ENCODE measurements around the gene PROB1. TPM values are rescaled to one million over a fixed set of nuclear protein-coding genes. Genes with fewer than 3 reads are reported as not detected.
"Not testable (repeated sequence)": the region's sequence is repeated elsewhere in the genome, so short reads cannot be mapped to it uniquely, and the experiment has no call there.

The PROB1 gene
- total RNA-seq (2014; rRNA removed; shearing (Covaris generic)) = 1.4 and 1.7 TPM in 2 replicates

- Histone ChIP-seq H3K27me3 (ENCODE audit: control insufficient read depth, insufficient read depth, low read length) (peaks cover 31% of the 10 kb centered on the region), H3K36me3 (replicated peaks; ENCODE audit: control insufficient read depth, insufficient read depth, low read length) (peaks cover 2% of the 10 kb centered on the region; the same call in 1 of the 2 replicates), H3K4me3 (ENCODE audit: insufficient read depth, low read depth, low read length) (peak within 1 kb of the TSS; percentile 65)
- DNase-seq = peak; percentile 81
Observed at GRCh38 chr5:139394654-139395566, at the start of gene PROB1. Gene PROB1 (minus strand): TSS chr5:139395104. CDS start chr5:139395081, 23 bp downstream.

GRCh38 chr5:139443831-139444453 is 49.0 kb upstream of the PROB1 start:
- no peak overlapping the region for H3K4me3 ChIP-seq (ENCODE audit: insufficient read depth, low read depth, low read length)
- H3K36me3 ChIP-seq (replicated peaks; ENCODE audit: control insufficient read depth, insufficient read depth, low read length) = no peaks in the 10 kb centered on the region
- no peak for DNase-seq
- H3K27me3 ChIP-seq (ENCODE audit: control insufficient read depth, insufficient read depth, low read length) = no peaks in the 10 kb centered on the region; the same call in 1 of the 2 replicates

- H3K27me3 ChIP-seq (ENCODE audit: control insufficient read depth, insufficient read depth, low read length); H3K36me3 ChIP-seq (replicated peaks; ENCODE audit: control insufficient read depth, insufficient read depth, low read length); DNase-seq; H3K4me3 ChIP-seq (ENCODE audit: insufficient read depth, low read depth, low read length): not testable (repeated sequence)
Observed at GRCh38 chr5:139440416-139440815, 45.5 kb upstream of the PROB1 start.

GRCh38 chr5:139439013-139439903 is 44.4 kb upstream of the PROB1 start, which contains the start of gene DNAJC18:
Gene DNAJC18 (minus strand): TSS chr5:139439525. CDS start chr5:139439445, 80 bp downstream.
- peak; percentile 97 for DNase-seq
- peak within 1 kb of the TSS; percentile 83 for H3K4me3 ChIP-seq (ENCODE audit: insufficient read depth, low read depth, low read length)
- peaks cover under 1% of the 10 kb centered on the region for H3K36me3 ChIP-seq (replicated peaks; ENCODE audit: control insufficient read depth, insufficient read depth, low read length)
- no peaks in the 10 kb centered on the region; the same call in 1 of the 2 replicates for H3K27me3 ChIP-seq (ENCODE audit: control insufficient read depth, insufficient read depth, low read length)

- no peak for DNase-seq
- Histone ChIP-seq H3K4me3 (ENCODE audit: insufficient read depth, low read depth, low read length) (peak overlapping the region; percentile 83), H3K27me3 (ENCODE audit: control insufficient read depth, insufficient read depth, low read length) (no peaks in the 10 kb centered on the region; the same call in 1 of the 2 replicates), H3K36me3 (replicated peaks; ENCODE audit: control insufficient read depth, insufficient read depth, low read length) (peaks cover 1% of the 10 kb centered on the region)
Observed at GRCh38 chr5:139438707-139439012, 43.8 kb upstream of the PROB1 start.

- Histone ChIP-seq H3K4me3 (ENCODE audit: insufficient read depth, low read depth, low read length) (no peak overlapping the region), H3K36me3 (replicated peaks; ENCODE audit: control insufficient read depth, insufficient read depth, low read length) (peaks cover 3% of the 10 kb centered on the region), H3K27me3 (ENCODE audit: control insufficient read depth, insufficient read depth, low read length) (no peaks in the 10 kb centered on the region)
- DNase-seq = no peak
Observed at GRCh38 chr5:139435676-139436075, 40.8 kb upstream of the PROB1 start.

- no peak for DNase-seq
- Histone ChIP-seq H3K36me3 (replicated peaks; ENCODE audit: control insufficient read depth, insufficient read depth, low read length) (peaks cover 3% of the 10 kb centered on the region), H3K4me3 (ENCODE audit: insufficient read depth, low read depth, low read length) (no peak overlapping the region), H3K27me3 (ENCODE audit: control insufficient read depth, insufficient read depth, low read length) (no peaks in the 10 kb centered on the region)
Observed at GRCh38 chr5:139431706-139432105, 36.8 kb upstream of the PROB1 start.

GRCh38 chr5:139430015-139430414 is 35.1 kb upstream of the PROB1 start:
- Histone ChIP-seq H3K4me3 (ENCODE audit: insufficient read depth, low read depth, low read length) (no peak overlapping the region), H3K36me3 (replicated peaks; ENCODE audit: control insufficient read depth, insufficient read depth, low read length) (peaks cover 5% of the 10 kb centered on the region), H3K27me3 (ENCODE audit: control insufficient read depth, insufficient read depth, low read length) (no peaks in the 10 kb centered on the region)
- DNase-seq = no peak

GRCh38 chr5:139426203-139426885 is 31.4 kb upstream of the PROB1 start:
- Histone ChIP-seq H3K27me3 (ENCODE audit: control insufficient read depth, insufficient read depth, low read length) (no peaks in the 10 kb centered on the region), H3K36me3 (replicated peaks; ENCODE audit: control insufficient read depth, insufficient read depth, low read length) (peaks cover 3% of the 10 kb centered on the region), H3K4me3 (ENCODE audit: insufficient read depth, low read depth, low read length) (no peak overlapping the region)
- no peak for DNase-seq

GRCh38 chr5:139425497-139425896 is 30.6 kb upstream of the PROB1 start:
- DNase-seq = no peak
- Histone ChIP-seq H3K36me3 (replicated peaks; ENCODE audit: control insufficient read depth, insufficient read depth, low read length) (peaks cover 3% of the 10 kb centered on the region), H3K27me3 (ENCODE audit: control insufficient read depth, insufficient read depth, low read length) (no peaks in the 10 kb centered on the region), H3K4me3 (ENCODE audit: insufficient read depth, low read depth, low read length) (no peak overlapping the region)

GRCh38 chr5:139422307-139422893 is 27.5 kb upstream of the PROB1 start:
- peak; percentile 82 for DNase-seq
- no peaks in the 10 kb centered on the region for H3K27me3 ChIP-seq (ENCODE audit: control insufficient read depth, insufficient read depth, low read length)
- peaks cover 3% of the 10 kb centered on the region for H3K36me3 ChIP-seq (replicated peaks; ENCODE audit: control insufficient read depth, insufficient read depth, low read length)
- H3K4me3 ChIP-seq (ENCODE audit: insufficient read depth, low read depth, low read length) = no peak overlapping the region

- Histone ChIP-seq H3K36me3 (replicated peaks; ENCODE audit: control insufficient read depth, insufficient read depth, low read length) (peaks cover 1% of the 10 kb centered on the region), H3K27me3 (ENCODE audit: control insufficient read depth, insufficient read depth, low read length) (no peaks in the 10 kb centered on the region), H3K4me3 (ENCODE audit: insufficient read depth, low read depth, low read length) (no peak overlapping the region)
- DNase-seq = peak; percentile 52
Observed at GRCh38 chr5:139419226-139420192, 24.6 kb upstream of the PROB1 start.

GRCh38 chr5:139418793-139419192 is 23.9 kb upstream of the PROB1 start:
- no peak for DNase-seq
- Histone ChIP-seq H3K4me3 (ENCODE audit: insufficient read depth, low read depth, low read length) (no peak overlapping the region), H3K27me3 (ENCODE audit: control insufficient read depth, insufficient read depth, low read length) (no peaks in the 10 kb centered on the region), H3K36me3 (replicated peaks; ENCODE audit: control insufficient read depth, insufficient read depth, low read length) (no peaks in the 10 kb centered on the region; the same call in 1 of the 2 replicates)

Measured in H7 (cell line).